Parathyroid adenoma (tissue), 2 donors: Measurements from ENCODE around the gene KCNQ1.

Source experiments
- H2AFZ ChIP-seq: fragments of 300-600 bp; sonication (generic); one replicate; pipeline ENCODE4 v1.7.0; 2017; ENCODE audit warnings: antibody characterized with exemption, mild to moderate bottlenecking
- H3K27ac ChIP-seq: fragments of 300-600 bp; sonication (generic); one replicate; pipeline ENCODE4 v1.7.0; 2017
- H3K27me3 ChIP-seq: fragments of 300-600 bp; sonication (generic); one replicate; pipeline ENCODE4 v1.7.0; 2017; ENCODE audit warnings: low read length; ENCODE audit not compliant: control insufficient read depth, insufficient read depth
- H3K36me3 ChIP-seq: fragments of 300-600 bp; sonication (generic); one replicate; pipeline ENCODE4 v1.7.0; 2017; ENCODE audit warnings: low read length; ENCODE audit not compliant: control insufficient read depth, insufficient read depth
- H3K4me1 ChIP-seq: fragments of 300-600 bp; sonication (generic); one replicate; pipeline ENCODE4 v1.7.0; 2017; ENCODE audit warnings: control low read depth
- H3K4me2 ChIP-seq: fragments of 300-600 bp; sonication (generic); one replicate; pipeline ENCODE4 v1.7.0; 2017; ENCODE audit warnings: low read length
- H3K4me3 ChIP-seq: fragments of 300-600 bp; sonication (generic); one replicate; pipeline ENCODE4 v1.7.0; 2017; ENCODE audit warnings: low read depth, low read length
- H3K79me2 ChIP-seq: fragments of 300-600 bp; sonication (generic); one replicate; pipeline ENCODE4 v1.7.0; 2017; ENCODE audit warnings: control low read depth
- H3K9ac ChIP-seq: fragments of 300-600 bp; sonication (generic); one replicate; pipeline ENCODE4 v1.7.0; 2017; ENCODE audit warnings: mild to moderate bottlenecking
- H3K9me3 ChIP-seq: fragments of 300-600 bp; sonication (generic); one replicate; pipeline ENCODE4 v1.7.0; 2017; ENCODE audit warnings: low read length; ENCODE audit not compliant: control insufficient read depth
- CTCF ChIP-seq: fragments of 300-600 bp; sonication (generic); IDR thresholded peaks from one replicate; pipeline ENCODE4 v1.7.0; 2017; ENCODE audit warnings: antibody characterized with exemption, mild to moderate bottlenecking
- donor health status: primary hyperparathyroidism.

Gene KCNQ1

GRCh38 chr11:2462986-2463765 lies 18.4 kb downstream of the KCNQ1 start:
- no peaks in the 10 kb centered on the region for H3K27me3 ChIP-seq
- TF ChIP-seq CTCF: no peak
- no peaks in the 10 kb centered on the region for H3K36me3 ChIP-seq
- no peak overlapping the region for H3K27ac ChIP-seq
- no peaks in the 10 kb centered on the region for H3K9me3 ChIP-seq
- H3K4me3 ChIP-seq: no peak overlapping the region
- H3K9ac ChIP-seq: no peak overlapping the region
- H3K4me2 ChIP-seq: no peak overlapping the region
- peaks cover 4% of the 10 kb centered on the region for H3K4me1 ChIP-seq
- no peak overlapping the region for H2AFZ ChIP-seq
- peaks cover 3% of the 10 kb centered on the region for H3K79me2 ChIP-seq

- no peak overlapping the region for H3K4me3 ChIP-seq
- no peaks in the 10 kb centered on the region for H3K27me3 ChIP-seq
- H3K36me3 ChIP-seq: no peaks in the 10 kb centered on the region
- no peak overlapping the region for H3K27ac ChIP-seq
- H3K9ac ChIP-seq: no peak overlapping the region
- TF ChIP-seq CTCF: no peak
- H2AFZ ChIP-seq: no peak overlapping the region
- H3K4me1 ChIP-seq: peaks cover 4% of the 10 kb centered on the region
- H3K9me3 ChIP-seq: no peaks in the 10 kb centered on the region
- no peak overlapping the region for H3K4me2 ChIP-seq
- H3K79me2 ChIP-seq: peaks cover 3% of the 10 kb centered on the region
Observed at GRCh38 chr11:2463766-2464277, 19.0 kb downstream of the KCNQ1 start.

- Histone ChIP-seq H3K79me2 (peaks cover 3% of the 10 kb centered on the region), H3K36me3 (no peaks in the 10 kb centered on the region), H3K9me3 (no peaks in the 10 kb centered on the region), H3K4me1 (peaks cover 4% of the 10 kb centered on the region), H3K27me3 (no peaks in the 10 kb centered on the region), H2AFZ (no peak overlapping the region), H3K4me2 (no peak overlapping the region), H3K4me3 (no peak overlapping the region), H3K9ac (no peak overlapping the region), H3K27ac (no peak overlapping the region)
- TF ChIP-seq CTCF: no peak
Observed at GRCh38 chr11:2464451-2465165, 19.8 kb downstream of the KCNQ1 start.

GRCh38 chr11:2465202-2466068 lies 20.6 kb downstream of the KCNQ1 start:
- no peak overlapping the region for H3K27ac ChIP-seq
- H3K9me3 ChIP-seq: no peaks in the 10 kb centered on the region

More at GRCh38 chr11:2465202-2466068, 20.6 kb downstream of the KCNQ1 start:
- H3K4me3 ChIP-seq: no peak overlapping the region
- H3K27me3 ChIP-seq: no peaks in the 10 kb centered on the region
- no peak overlapping the region for H3K4me2 ChIP-seq
- H3K36me3 ChIP-seq: no peaks in the 10 kb centered on the region
- H3K79me2 ChIP-seq: peaks cover 3% of the 10 kb centered on the region
- no peak for TF ChIP-seq CTCF
- H3K9ac ChIP-seq: no peak overlapping the region
- no peak overlapping the region for H2AFZ ChIP-seq
- peaks cover 4% of the 10 kb centered on the region for H3K4me1 ChIP-seq
